CD4-positive, alpha-beta T cell treated with Interleukin-6 at 100 ng/mL for 8 hours (primary cell): ENCODE measurements around the gene TEX2.
"Not testable (repeated sequence)": the region's sequence is repeated elsewhere in the genome, so short reads cannot be mapped to it uniquely, and the experiment has no call there.

Experiments used
- DNase-seq: peaks from one replicate; pipeline ENCODE4 v3.0.0-alpha.2; 2020; ENCODE audit warnings: mixed read lengths, low spot score

The TEX2 gene

GRCh38 chr17:64182325-64183012 is 80.6 kb downstream of the TEX2 start:
- DNase-seq: no peak

GRCh38 chr17:64180089-64181073 is 82.7 kb downstream of the TEX2 start:
- no peak for DNase-seq

GRCh38 chr17:64179024-64179423 is 84.0 kb downstream of the TEX2 start:
- DNase-seq: not testable (repeated sequence)

- no peak for DNase-seq
Observed at GRCh38 chr17:64178011-64178825, 84.8 kb downstream of the TEX2 start.

GRCh38 chr17:64177311-64178010 is 85.6 kb downstream of the TEX2 start:
- no peak for DNase-seq

- no peak for DNase-seq
Observed at GRCh38 chr17:64176556-64176955, 86.5 kb downstream of the TEX2 start.

GRCh38 chr17:64174686-64175456 is 88.2 kb downstream of the TEX2 start:
- DNase-seq: no peak

GRCh38 chr17:64173646-64174045 is 89.4 kb downstream of the TEX2 start:
- no peak for DNase-seq

- DNase-seq: no peak
Observed at GRCh38 chr17:64172510-64172909, 90.5 kb downstream of the TEX2 start.

- DNase-seq: no peak
Observed at GRCh38 chr17:64171041-64171440, 92.0 kb downstream of the TEX2 start.

GRCh38 chr17:64170286-64170685 is 92.8 kb downstream of the TEX2 start:
- no peak for DNase-seq

GRCh38 chr17:64167666-64168065 is 95.4 kb downstream of the TEX2 start:
- DNase-seq: not testable (repeated sequence)

- DNase-seq: no peak
Observed at GRCh38 chr17:64166876-64167275, 96.2 kb downstream of the TEX2 start.

- no peak for DNase-seq
Observed at GRCh38 chr17:64165347-64165746, 97.7 kb downstream of the TEX2 start.

GRCh38 chr17:64164596-64165285 is 98.3 kb downstream of the TEX2 start:
- DNase-seq: no peak

- DNase-seq: no peak
Observed at GRCh38 chr17:64163468-64163867, 99.6 kb downstream of the TEX2 start.

GRCh38 chr17:64162554-64162953 is 100.5 kb downstream of the TEX2 start:
- DNase-seq: no peak

GRCh38 chr17:64161380-64162176 is 101.5 kb downstream of the TEX2 start:
- DNase-seq: no peak

GRCh38 chr17:64160378-64160777 is 102.7 kb downstream of the TEX2 start:
- no peak for DNase-seq
